ENCODE measurements around the gene TAGAP.
"Not testable (repeated sequence)": the region's sequence is repeated elsewhere in the genome, so short reads cannot be mapped to it uniquely, and the experiment has no call there.

Gene TAGAP

GRCh38 chr6:159008656-159009288 is 36.0 kb downstream of the TAGAP start:
- DNase-seq = peak; percentile 5

- DNase-seq = no peak
Observed at GRCh38 chr6:159007510-159007909, 37.3 kb downstream of the TAGAP start.

GRCh38 chr6:159005436-159005835 is 39.4 kb downstream of the TAGAP start:
- DNase-seq = no peak

GRCh38 chr6:159004592-159004991 is 40.2 kb downstream of the TAGAP start:
- no peak for DNase-seq

- DNase-seq = no peak
Observed at GRCh38 chr6:159002432-159003155, 42.2 kb downstream of the TAGAP start.

GRCh38 chr6:158999666-159000403 is 45.0 kb downstream of the TAGAP start, which contains the start of gene RSPH3:
TSS of gene RSPH3 (minus strand) at chr6:159000202. CDS start at chr6:158999550, 652 bp downstream.
- peak; percentile 88 for DNase-seq

- DNase-seq = no peak
Observed at GRCh38 chr6:158999154-158999665, 45.6 kb downstream of the TAGAP start.

GRCh38 chr6:158996856-158997255 is 47.9 kb downstream of the TAGAP start:
- DNase-seq = no peak

GRCh38 chr6:158993639-158994038 is 51.2 kb downstream of the TAGAP start:
- no peak for DNase-seq

- no peak for DNase-seq
Observed at GRCh38 chr6:158991017-158991723, 53.6 kb downstream of the TAGAP start.

- not testable (repeated sequence) for DNase-seq
Observed at GRCh38 chr6:158989711-158990110, 55.1 kb downstream of the TAGAP start.

- no peak for DNase-seq
Observed at GRCh38 chr6:158988477-158988876, 56.3 kb downstream of the TAGAP start.

GRCh38 chr6:158987657-158988056 is 57.1 kb downstream of the TAGAP start:
- no peak for DNase-seq
